Sigmoid colon (tissue), 4 donors: ENCODE results near the gene CD58.

Experiments used
- EP300 ChIP-seq, 4 donors: sonication (generic); formaldehyde crosslinking; IDR thresholded peaks; one replicate each; pipeline ENCODE4 v1.6.1; 2017; ENCODE audit warnings: antibody characterized with exemption in 4 of 4
- POLR2AphosphoS5 ChIP-seq, 4 donors: sonication (generic); formaldehyde crosslinking; IDR thresholded peaks; one replicate each; pipeline ENCODE4 v1.6.1; 2017; ENCODE audit warnings: antibody characterized with exemption in 4 of 4
- TF ChIP-seq, protein P1 (sequence below), 4 experiments: fragments of 450-650 bp in 3 of 4; fragments of 200-600 bp in 1 of 4; IDR thresholded peaks; one replicate each; pipeline ENCODE4 v1.5.1; 2016 to 2019; ENCODE audit warnings: antibody characterized with exemption in 4 of 4, mild to moderate bottlenecking in 3 of 4, moderate library complexity in 2 of 4

DNA sequence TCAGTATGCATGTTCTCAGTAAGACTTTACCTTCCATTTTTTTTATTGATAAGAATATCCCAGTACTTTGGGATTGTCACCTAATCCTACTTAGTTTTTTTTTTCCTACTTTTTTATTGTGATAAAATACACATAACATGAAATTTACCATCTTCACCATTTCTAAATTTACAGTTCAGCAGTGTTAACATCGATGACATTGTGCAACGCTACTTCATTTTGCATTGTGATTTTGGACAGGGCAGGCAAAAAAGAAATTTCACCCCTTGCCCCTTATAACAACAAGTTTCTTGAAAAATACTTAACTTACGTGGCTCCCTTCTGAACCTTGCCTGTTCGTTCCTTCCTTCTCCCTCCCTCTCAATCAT lies 105.4 kb downstream of the CD58 start:
- TF ChIP-seq POLR2AphosphoS5 (IDR thresholded peaks at IDR 0.05) (no peak), EP300 (IDR thresholded peaks at IDR 0.05) (no peak)
- TF ChIP-seq, protein P1, sequence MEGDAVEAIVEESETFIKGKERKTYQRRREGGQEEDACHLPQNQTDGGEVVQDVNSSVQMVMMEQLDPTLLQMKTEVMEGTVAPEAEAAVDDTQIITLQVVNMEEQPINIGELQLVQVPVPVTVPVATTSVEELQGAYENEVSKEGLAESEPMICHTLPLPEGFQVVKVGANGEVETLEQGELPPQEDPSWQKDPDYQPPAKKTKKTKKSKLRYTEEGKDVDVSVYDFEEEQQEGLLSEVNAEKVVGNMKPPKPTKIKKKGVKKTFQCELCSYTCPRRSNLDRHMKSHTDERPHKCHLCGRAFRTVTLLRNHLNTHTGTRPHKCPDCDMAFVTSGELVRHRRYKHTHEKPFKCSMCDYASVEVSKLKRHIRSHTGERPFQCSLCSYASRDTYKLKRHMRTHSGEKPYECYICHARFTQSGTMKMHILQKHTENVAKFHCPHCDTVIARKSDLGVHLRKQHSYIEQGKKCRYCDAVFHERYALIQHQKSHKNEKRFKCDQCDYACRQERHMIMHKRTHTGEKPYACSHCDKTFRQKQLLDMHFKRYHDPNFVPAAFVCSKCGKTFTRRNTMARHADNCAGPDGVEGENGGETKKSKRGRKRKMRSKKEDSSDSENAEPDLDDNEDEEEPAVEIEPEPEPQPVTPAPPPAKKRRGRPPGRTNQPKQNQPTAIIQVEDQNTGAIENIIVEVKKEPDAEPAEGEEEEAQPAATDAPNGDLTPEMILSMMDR (IDR thresholded peaks at IDR 0.05): no peak
